Fibroblast of pulmonary artery (primary cell): ENCODE data around the gene SLC9B2.
A peak's percentile ranks its signal among the peaks of the same experiment; 100 is the strongest.

ENCODE experiments used
- DNase-seq: peaks from one replicate; pipeline ENCODE4 v3.0.0-alpha.2; 2010; ENCODE audit warnings: low read depth
- H3K4me3 ChIP-seq: replicated peaks from 2 replicates; pipeline ENCODE4 v1.5.1; 2011; ENCODE audit warnings: low read depth, mild to moderate bottlenecking, control low read depth, low read length, moderate library complexity
- TF ChIP-seq, protein P1 (sequence below): IDR thresholded peaks from 2 replicates; pipeline ENCODE4 v1.5.1; 2011; ENCODE audit warnings: mild to moderate bottlenecking, control low read depth, low read length, inconsistent platforms; ENCODE audit errors: missing control alignments

The SLC9B2 gene

DNA sequence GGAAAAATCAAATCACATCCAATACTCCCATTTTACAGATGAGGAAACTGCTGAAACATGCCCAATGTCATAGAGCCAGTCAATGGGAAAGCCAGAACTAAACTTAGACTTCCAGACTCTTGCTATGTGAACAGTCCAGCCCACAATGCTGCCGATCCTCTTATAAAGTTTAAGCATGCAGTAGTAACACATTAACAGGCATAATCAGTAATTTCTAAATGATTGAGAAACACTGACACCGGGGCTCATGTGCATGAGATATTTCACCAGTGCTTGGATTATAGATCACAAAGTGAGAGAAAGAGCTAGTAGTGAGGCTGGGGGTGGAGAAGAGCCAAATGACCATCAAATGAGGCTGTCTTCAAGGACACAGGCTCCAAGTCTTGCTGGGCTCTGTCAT, 20.6 kb upstream of the SLC9B2 start:
- no peak overlapping the region for H3K4me3 ChIP-seq
- TF ChIP-seq, protein P1, sequence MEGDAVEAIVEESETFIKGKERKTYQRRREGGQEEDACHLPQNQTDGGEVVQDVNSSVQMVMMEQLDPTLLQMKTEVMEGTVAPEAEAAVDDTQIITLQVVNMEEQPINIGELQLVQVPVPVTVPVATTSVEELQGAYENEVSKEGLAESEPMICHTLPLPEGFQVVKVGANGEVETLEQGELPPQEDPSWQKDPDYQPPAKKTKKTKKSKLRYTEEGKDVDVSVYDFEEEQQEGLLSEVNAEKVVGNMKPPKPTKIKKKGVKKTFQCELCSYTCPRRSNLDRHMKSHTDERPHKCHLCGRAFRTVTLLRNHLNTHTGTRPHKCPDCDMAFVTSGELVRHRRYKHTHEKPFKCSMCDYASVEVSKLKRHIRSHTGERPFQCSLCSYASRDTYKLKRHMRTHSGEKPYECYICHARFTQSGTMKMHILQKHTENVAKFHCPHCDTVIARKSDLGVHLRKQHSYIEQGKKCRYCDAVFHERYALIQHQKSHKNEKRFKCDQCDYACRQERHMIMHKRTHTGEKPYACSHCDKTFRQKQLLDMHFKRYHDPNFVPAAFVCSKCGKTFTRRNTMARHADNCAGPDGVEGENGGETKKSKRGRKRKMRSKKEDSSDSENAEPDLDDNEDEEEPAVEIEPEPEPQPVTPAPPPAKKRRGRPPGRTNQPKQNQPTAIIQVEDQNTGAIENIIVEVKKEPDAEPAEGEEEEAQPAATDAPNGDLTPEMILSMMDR = no peak
- DNase-seq = no peak

DNA sequence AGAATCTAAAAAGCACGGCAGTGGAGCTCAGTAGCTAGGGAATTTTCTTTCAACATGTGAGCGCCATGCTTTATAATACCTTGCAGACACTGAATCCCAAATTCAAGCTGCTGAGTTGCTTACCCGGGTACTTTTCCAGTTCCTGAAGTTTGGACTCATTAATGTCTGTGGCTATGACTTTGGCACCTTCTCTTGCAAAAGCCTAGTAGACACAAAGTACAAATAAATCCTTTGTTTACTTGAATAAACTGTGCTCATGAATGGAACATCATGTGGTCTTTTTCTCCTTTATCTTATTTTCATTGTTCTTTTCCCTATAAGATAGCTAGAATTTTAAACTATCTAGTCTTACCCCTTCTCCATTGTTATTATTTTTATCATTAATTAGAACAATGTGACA, 18.5 kb upstream of the SLC9B2 start:
- no peak overlapping the region for H3K4me3 ChIP-seq
- DNase-seq = no peak
- TF ChIP-seq, protein P1 = no peak

DNA sequence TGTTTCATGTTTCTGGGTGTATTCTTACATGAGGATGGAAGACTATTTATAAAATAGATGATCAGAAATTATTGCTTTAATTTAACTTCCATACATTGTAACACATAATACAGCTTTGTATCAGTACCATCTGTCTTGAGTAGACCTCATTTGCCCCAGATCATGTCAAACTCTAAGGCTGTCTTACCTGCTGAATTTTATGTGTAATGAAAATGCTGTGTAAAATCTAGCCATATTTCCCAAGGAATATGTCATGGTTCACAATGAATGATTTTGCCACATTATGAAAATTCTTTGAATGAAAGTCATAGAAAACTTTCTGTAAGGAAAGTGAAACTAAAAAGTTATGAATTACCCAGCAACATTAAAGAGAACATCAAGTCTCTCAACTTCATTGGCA, 15.7 kb upstream of the SLC9B2 start:
- no peak for DNase-seq
- TF ChIP-seq, protein P1 = no peak
- H3K4me3 ChIP-seq = no peak overlapping the region

DNA sequence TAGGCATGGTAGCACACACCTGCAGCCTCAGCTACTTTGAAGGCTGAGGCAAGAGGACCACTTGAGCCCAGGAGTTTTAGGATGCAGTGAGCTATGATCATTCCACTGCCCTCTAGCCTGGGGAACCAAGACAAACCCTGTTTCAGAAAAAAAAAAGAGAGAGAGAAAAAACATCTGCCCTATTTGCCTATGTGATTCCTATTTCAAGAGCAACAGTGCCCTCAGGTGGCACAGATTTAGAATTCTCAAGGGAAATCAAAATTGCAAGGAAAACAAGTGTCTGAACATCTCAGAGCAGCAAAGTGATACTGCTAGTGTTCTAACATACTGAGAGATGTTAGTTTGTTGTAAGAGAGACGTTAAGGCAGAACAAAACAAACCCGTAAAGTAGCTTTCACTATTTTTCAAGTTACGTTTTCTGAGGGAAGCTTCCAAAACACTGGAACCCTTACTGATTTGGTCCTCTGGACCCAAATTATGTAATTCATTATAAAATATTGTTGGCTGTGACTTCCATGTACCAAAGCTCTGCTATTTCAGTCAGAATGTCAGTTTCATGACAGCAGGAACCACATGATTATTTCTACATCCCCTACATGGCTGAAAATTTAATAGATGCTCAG, 15.2 kb upstream of the SLC9B2 start:
- no peak overlapping the region for H3K4me3 ChIP-seq
- DNase-seq = peak; percentile 85

DNA sequence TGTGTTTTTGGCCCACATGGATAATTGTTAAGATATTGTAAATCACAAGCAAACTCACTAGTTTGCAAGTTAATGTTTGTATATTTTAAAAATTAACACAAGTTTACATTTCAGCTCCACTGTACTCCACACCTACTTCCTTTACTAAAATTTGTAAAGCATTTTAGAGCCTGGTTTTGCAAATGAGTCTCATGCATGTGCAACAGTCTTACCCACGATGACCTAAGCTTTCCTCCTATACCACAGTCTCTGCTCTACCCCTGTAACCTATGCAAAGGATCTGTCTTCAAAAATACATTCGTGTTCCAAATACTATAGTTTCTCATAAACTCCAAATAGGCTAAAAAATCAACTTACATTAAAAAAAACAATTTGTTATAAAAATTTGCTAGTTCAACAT, 12.9 kb upstream of the SLC9B2 start:
- no peak overlapping the region for H3K4me3 ChIP-seq
- no peak for DNase-seq

More for the DNA sequence above, 15.2 kb upstream of the SLC9B2 start:
- TF ChIP-seq, protein P1 = peak; percentile 60

DNA sequence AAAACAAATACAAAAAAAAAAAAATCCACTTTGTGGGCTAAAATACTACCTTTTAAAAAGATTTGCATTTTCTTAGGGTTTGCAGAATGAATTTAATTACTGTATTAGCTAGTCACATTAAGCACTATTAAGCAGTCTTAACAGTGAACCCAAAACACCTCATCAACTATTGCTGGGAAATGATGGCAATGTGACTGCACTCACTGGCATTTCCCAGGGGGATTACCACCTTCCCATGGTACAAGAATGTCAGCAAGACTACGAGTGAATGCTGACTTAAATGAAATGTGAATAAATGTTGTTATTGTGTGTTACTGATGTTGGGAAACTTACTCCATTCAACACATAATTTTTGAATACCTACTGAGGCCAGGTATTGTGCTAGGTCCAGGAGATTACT, 10.0 kb upstream of the SLC9B2 start:
- DNase-seq = no peak
- H3K4me3 ChIP-seq = no peak overlapping the region
- TF ChIP-seq, protein P1 = no peak

More for the DNA sequence above, 12.9 kb upstream of the SLC9B2 start:
- TF ChIP-seq, protein P1 = no peak

DNA sequence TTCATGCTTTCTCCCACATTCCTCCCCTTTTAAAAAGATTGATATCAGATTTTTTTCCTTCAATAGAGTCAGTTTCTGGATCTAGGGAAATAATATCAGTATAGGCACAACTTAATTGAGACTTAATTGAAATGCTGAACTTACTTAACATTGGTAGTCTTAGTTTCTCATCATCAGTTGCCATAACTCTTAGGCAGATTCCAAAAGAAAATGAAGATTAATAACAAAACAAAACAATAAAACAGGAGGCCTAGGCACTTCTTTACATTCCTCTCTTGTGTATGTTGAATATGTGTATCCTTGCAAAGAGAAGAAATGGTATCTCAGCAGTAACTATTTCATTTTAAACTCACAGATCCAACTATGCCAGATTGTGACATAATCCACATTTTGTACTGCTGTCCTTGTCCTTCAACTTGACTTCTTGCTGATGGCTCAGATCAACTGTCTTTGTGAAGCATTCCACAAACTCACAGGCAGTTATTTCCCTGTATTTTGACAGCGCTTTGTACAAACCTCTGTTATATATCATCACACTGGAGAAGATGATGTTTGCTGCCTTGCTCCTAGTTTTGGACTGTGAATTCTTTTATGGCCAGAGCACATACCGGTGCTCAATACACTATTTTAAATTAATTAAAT, 9.1 kb upstream of the SLC9B2 start:
- TF ChIP-seq, protein P1 = no peak
- DNase-seq = no peak

More for the DNA sequence above, 9.1 kb upstream of the SLC9B2 start:
- no peak overlapping the region for H3K4me3 ChIP-seq
